Activated naive CD8-positive, alpha-beta T cell treated with anti-CD3 and anti-CD28 coated beads for 36 hours (primary cell): ENCODE data around the gene GNG11. TPM values are rescaled to one million over a fixed set of nuclear protein-coding genes. Genes with fewer than 3 reads are reported as not detected.

Experiments
- DNase-seq: peaks from one replicate; pipeline ENCODE4 v3.0.0; 2021
- H3K27ac Mint-ChIP-seq: one replicate; pipeline ENCODE4 v1.8.0; 2022; ENCODE audit warnings: mild to moderate bottlenecking, moderate library complexity, mixed read lengths
- H3K27me3 Mint-ChIP-seq: one replicate; pipeline ENCODE4 v1.8.0; 2022; ENCODE audit warnings: mild to moderate bottlenecking, mixed read lengths
- H3K36me3 Mint-ChIP-seq: one replicate; pipeline ENCODE4 v1.8.0; 2021; ENCODE audit warnings: mild to moderate bottlenecking, mixed read lengths
- H3K4me1 Mint-ChIP-seq: one replicate; pipeline ENCODE4 v1.8.0; 2021; ENCODE audit warnings: mixed read lengths
- H3K4me3 Mint-ChIP-seq: one replicate; pipeline ENCODE4 v1.8.0; 2022; ENCODE audit warnings: mild to moderate bottlenecking, moderate library complexity, mixed read lengths
- H3K9me3 Mint-ChIP-seq: one replicate; pipeline ENCODE4 v1.8.0; 2022; ENCODE audit warnings: mixed read lengths
- total RNA-seq, 2 experiments: library from RNA; stranded (reverse); gene quantifications; one replicate each; pipeline ENCODE4 v1.2.3, GENCODE V29; 2021

The GNG11 gene
- total RNA-seq, 2 experiments from 2014 or later = not detected

- H3K27ac Mint-ChIP-seq = no peak overlapping the region
- no peaks in the 10 kb centered on the region for H3K4me1 Mint-ChIP-seq
- H3K4me3 Mint-ChIP-seq = no peak overlapping the region
- no peaks in the 10 kb centered on the region for H3K36me3 Mint-ChIP-seq
- no peaks in the 10 kb centered on the region for H3K27me3 Mint-ChIP-seq
- H3K9me3 Mint-ChIP-seq = no peaks in the 10 kb centered on the region
- DNase-seq = no peak
Observed at GRCh38 chr7:93949423-93949822, 27.9 kb downstream of the GNG11 start.

- no peak for DNase-seq
- peaks cover 2% of the 10 kb centered on the region for H3K36me3 Mint-ChIP-seq
- no peak overlapping the region for H3K27ac Mint-ChIP-seq
- no peaks in the 10 kb centered on the region for H3K4me1 Mint-ChIP-seq
- H3K27me3 Mint-ChIP-seq = no peaks in the 10 kb centered on the region
- H3K4me3 Mint-ChIP-seq = no peak overlapping the region
- no peaks in the 10 kb centered on the region for H3K9me3 Mint-ChIP-seq
Observed at GRCh38 chr7:93955304-93955703, 33.8 kb downstream of the GNG11 start.

- Mint-ChIP-seq H3K27ac (no peak overlapping the region), H3K36me3 (peaks cover 2% of the 10 kb centered on the region), H3K4me1 (no peaks in the 10 kb centered on the region), H3K4me3 (no peak overlapping the region), H3K27me3 (no peaks in the 10 kb centered on the region), H3K9me3 (no peaks in the 10 kb centered on the region)
- DNase-seq = no peak
Observed at GRCh38 chr7:93957767-93958166, 36.2 kb downstream of the GNG11 start.

- Mint-ChIP-seq H3K9me3 (no peaks in the 10 kb centered on the region), H3K27me3 (no peaks in the 10 kb centered on the region), H3K4me1 (no peaks in the 10 kb centered on the region), H3K36me3 (peaks cover 2% of the 10 kb centered on the region), H3K27ac (no peak overlapping the region), H3K4me3 (no peak overlapping the region)
- no peak for DNase-seq
Observed at GRCh38 chr7:93958216-93958615, 36.7 kb downstream of the GNG11 start.

- Mint-ChIP-seq H3K27me3 (no peaks in the 10 kb centered on the region), H3K4me3 (no peak overlapping the region), H3K4me1 (no peaks in the 10 kb centered on the region), H3K9me3 (no peaks in the 10 kb centered on the region), H3K27ac (no peak overlapping the region), H3K36me3 (peaks cover 2% of the 10 kb centered on the region)
- DNase-seq = no peak
Observed at GRCh38 chr7:93958651-93959050, 37.1 kb downstream of the GNG11 start.

GRCh38 chr7:93960986-93961385, 39.5 kb downstream of the GNG11 start:
- no peak overlapping the region for H3K27ac Mint-ChIP-seq
- no peaks in the 10 kb centered on the region for H3K4me1 Mint-ChIP-seq
- peaks cover 2% of the 10 kb centered on the region for H3K36me3 Mint-ChIP-seq
- no peak for DNase-seq
- no peaks in the 10 kb centered on the region for H3K27me3 Mint-ChIP-seq
- H3K4me3 Mint-ChIP-seq = no peak overlapping the region
- H3K9me3 Mint-ChIP-seq = no peaks in the 10 kb centered on the region

GRCh38 chr7:93964262-93964661, 42.7 kb downstream of the GNG11 start:
- no peaks in the 10 kb centered on the region for H3K27me3 Mint-ChIP-seq
- H3K4me3 Mint-ChIP-seq = no peak overlapping the region
- H3K4me1 Mint-ChIP-seq = no peaks in the 10 kb centered on the region
- no peaks in the 10 kb centered on the region for H3K36me3 Mint-ChIP-seq
- H3K27ac Mint-ChIP-seq = no peak overlapping the region
- no peaks in the 10 kb centered on the region for H3K9me3 Mint-ChIP-seq
- DNase-seq = no peak

GRCh38 chr7:93964813-93965212, 43.3 kb downstream of the GNG11 start:
- no peaks in the 10 kb centered on the region for H3K9me3 Mint-ChIP-seq
- no peak for DNase-seq
- no peak overlapping the region for H3K4me3 Mint-ChIP-seq
- no peaks in the 10 kb centered on the region for H3K36me3 Mint-ChIP-seq
- no peak overlapping the region for H3K27ac Mint-ChIP-seq
- no peaks in the 10 kb centered on the region for H3K27me3 Mint-ChIP-seq
- no peaks in the 10 kb centered on the region for H3K4me1 Mint-ChIP-seq

GRCh38 chr7:93968911-93969620, 47.5 kb downstream of the GNG11 start:
- Mint-ChIP-seq H3K27ac (no peak overlapping the region), H3K36me3 (no peaks in the 10 kb centered on the region), H3K27me3 (no peaks in the 10 kb centered on the region), H3K9me3 (no peaks in the 10 kb centered on the region), H3K4me1 (no peaks in the 10 kb centered on the region), H3K4me3 (no peak overlapping the region)
- no peak for DNase-seq

- Mint-ChIP-seq H3K27me3 (no peaks in the 10 kb centered on the region), H3K9me3 (no peaks in the 10 kb centered on the region), H3K36me3 (no peaks in the 10 kb centered on the region), H3K4me3 (no peak overlapping the region), H3K4me1 (no peaks in the 10 kb centered on the region), H3K27ac (no peak overlapping the region)
- no peak for DNase-seq
Observed at GRCh38 chr7:93972029-93972725, 50.6 kb downstream of the GNG11 start.

GRCh38 chr7:93973134-93973533, 51.6 kb downstream of the GNG11 start:
- Mint-ChIP-seq H3K36me3 (no peaks in the 10 kb centered on the region), H3K4me3 (no peak overlapping the region), H3K27me3 (no peaks in the 10 kb centered on the region), H3K4me1 (no peaks in the 10 kb centered on the region), H3K27ac (no peak overlapping the region), H3K9me3 (no peaks in the 10 kb centered on the region)
- DNase-seq = no peak

GRCh38 chr7:93977211-93977950, 55.8 kb downstream of the GNG11 start:
- no peaks in the 10 kb centered on the region for H3K36me3 Mint-ChIP-seq
- no peaks in the 10 kb centered on the region for H3K27me3 Mint-ChIP-seq
- no peak overlapping the region for H3K4me3 Mint-ChIP-seq
- H3K9me3 Mint-ChIP-seq = no peaks in the 10 kb centered on the region
- DNase-seq = no peak
- peaks cover 3% of the 10 kb centered on the region for H3K4me1 Mint-ChIP-seq
- no peak overlapping the region for H3K27ac Mint-ChIP-seq

Other genes starting within 250 kb of the GNG11 start
- gene TFPI2, start 31.0 kb upstream of the GNG11 start, total RNA-seq = not detected
- gene GNGT1, start 15.2 kb upstream of the GNG11 start, total RNA-seq = not detected
- 10 to 100 TPM; 16.9 to 19.7 TPM for gene BET1, start 82.6 kb downstream of the GNG11 start, total RNA-seq